ENCODE measurements around the gene ING3. TPM values are rescaled to one million over a fixed set of nuclear protein-coding genes. Genes with fewer than 3 reads are reported as not detected.

Gene ING3
- total RNA-seq, 1 experiment from 2014 or later = 23.1 TPM

GRCh38 chr7:120991581-120991980, 41.0 kb downstream of the ING3 start:
- Mint-ChIP-seq H3K27me3 (ENCODE audit: low read depth) (peaks cover 27% of the 10 kb centered on the region), H3K4me3 (no peak overlapping the region), H3K27ac (no peak overlapping the region), H3K9me3 (no peaks in the 10 kb centered on the region), H3K4me1 (peaks cover 10 to 14% of the 10 kb centered on the region in 2 experiments), H3K36me3 (ENCODE audit: insufficient read depth in 1 of 3, low read depth in 3 of 3) (no peaks in the 10 kb centered on the region)
- Histone ChIP-seq H3K9me3 (ENCODE audit: control insufficient read depth, low read depth, low read length) (no peaks in the 10 kb centered on the region), H4K20me1 (ENCODE audit: control insufficient read depth, insufficient read depth, insufficient read length) (no peaks in the 10 kb centered on the region), H3K27ac (ENCODE audit: insufficient read length, low read depth, low read length) (no peak overlapping the region), H2BK120ac (ENCODE audit: low read depth, low read length, poor library complexity, severe bottlenecking) (no peak overlapping the region), H3K9ac (ENCODE audit: extremely low read depth, insufficient read length, low read length) (no peak overlapping the region), H2BK20ac (ENCODE audit: low read depth, low read length, poor library complexity, severe bottlenecking) (no peak overlapping the region), H3K23me2 (ENCODE audit: insufficient read length, low read depth, low read length, poor library complexity, severe bottlenecking) (peaks cover 4% of the 10 kb centered on the region), H4K8ac (replicated peaks; ENCODE audit: insufficient read length, low read depth, low read length) (no peak overlapping the region), H2BK15ac (ENCODE audit: low read depth, low read length) (no peak overlapping the region), H4K5ac (ENCODE audit: insufficient read length, low read depth, low read length) (no peak overlapping the region), H3K56ac (ENCODE audit: insufficient read length, low read depth, low read length) (no peak overlapping the region), H3K18ac (ENCODE audit: insufficient read length, low read depth, low read length) (no peak overlapping the region), H3K4me2 (ENCODE audit: insufficient read depth, insufficient read length, low read length) (no peak overlapping the region), H2BK5ac (ENCODE audit: insufficient read length, low read length) (no peak overlapping the region), H3K79me2 (ENCODE audit: insufficient read depth, low read length) (no peaks in the 10 kb centered on the region), H2AFZ (ENCODE audit: low read length) (no peak overlapping the region), H2BK12ac (ENCODE audit: insufficient read length, low read depth, low read length) (no peak overlapping the region), H2AK5ac (ENCODE audit: insufficient read length, low read length) (no peak overlapping the region), H3K4ac (ENCODE audit: low read depth, low read length) (no peak overlapping the region), H3K4me1 (ENCODE audit: insufficient read depth, low read length) (no peaks in the 10 kb centered on the region), H3K23ac (ENCODE audit: insufficient read length, low read depth, low read length) (no peak overlapping the region), H3K79me1 (ENCODE audit: insufficient read depth, low read depth, low read length, poor library complexity, severe bottlenecking) (no peaks in the 10 kb centered on the region), H4K91ac (ENCODE audit: insufficient read length, low read depth, low read length) (no peak overlapping the region), H3K27me3 (ENCODE audit: insufficient read depth, low read length) (peaks cover 3% of the 10 kb centered on the region; the same call in 1 of the 2 replicates), H3T11ph (ENCODE audit: low read length) (no peak overlapping the region), H3K14ac (ENCODE audit: insufficient read depth, low read length) (no peak overlapping the region)
- WGBS (ENCODE audit: extremely low coverage, insufficient read length, low lambda C conversion rate) = no CpG with 5 or more reads among the region's 2 CpGs
- TF ChIP-seq CTCF (conservative IDR thresholded peaks at IDR 0.05) = no peak
- no peak for DNase-seq
